ENCODE data around the gene CFAP74.

The CFAP74 gene

DNA sequence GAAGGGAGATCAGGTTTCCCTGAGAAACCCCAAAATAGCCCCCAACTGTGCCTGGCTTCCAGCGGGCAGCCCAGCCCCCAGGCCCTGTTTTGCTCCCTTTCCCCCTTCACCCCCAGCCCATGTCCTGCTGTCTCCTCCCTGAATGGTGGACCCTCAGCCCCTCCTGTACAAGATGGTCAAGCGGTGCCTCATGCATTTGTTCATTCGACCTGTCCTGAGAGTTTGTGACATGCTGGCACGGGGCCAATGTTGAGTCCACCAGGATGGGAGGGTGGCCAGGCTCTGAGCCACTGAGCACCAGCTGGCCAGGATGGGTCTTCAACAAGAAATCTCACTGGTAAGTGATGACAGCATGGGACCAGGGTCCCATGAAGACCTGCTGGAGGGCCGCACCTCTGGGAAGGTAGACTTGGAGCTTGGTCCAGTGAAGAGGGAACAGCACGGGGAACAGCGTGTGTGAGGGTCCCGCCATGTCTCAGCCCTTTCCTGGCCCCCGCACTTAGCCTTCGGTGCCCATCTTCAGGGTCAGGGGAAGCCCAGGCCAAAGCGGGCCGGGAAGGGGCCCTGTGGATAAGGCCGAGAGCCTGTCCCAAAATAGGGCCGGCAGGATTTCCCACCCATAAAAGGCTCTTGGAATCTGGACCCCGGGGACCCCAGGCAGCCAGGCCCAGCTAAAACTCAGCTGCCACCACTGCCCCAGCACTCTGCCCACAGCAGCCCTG lies 88.5 kb downstream of the CFAP74 start, which contains the start of gene CALML6:
Gene CALML6, plus strand, starts transcription at position 290 of the 722 bp plus-strand sequence. Its CDS starts 21 bp downstream, at position 311.
- DNase-seq: no peak

DNA sequence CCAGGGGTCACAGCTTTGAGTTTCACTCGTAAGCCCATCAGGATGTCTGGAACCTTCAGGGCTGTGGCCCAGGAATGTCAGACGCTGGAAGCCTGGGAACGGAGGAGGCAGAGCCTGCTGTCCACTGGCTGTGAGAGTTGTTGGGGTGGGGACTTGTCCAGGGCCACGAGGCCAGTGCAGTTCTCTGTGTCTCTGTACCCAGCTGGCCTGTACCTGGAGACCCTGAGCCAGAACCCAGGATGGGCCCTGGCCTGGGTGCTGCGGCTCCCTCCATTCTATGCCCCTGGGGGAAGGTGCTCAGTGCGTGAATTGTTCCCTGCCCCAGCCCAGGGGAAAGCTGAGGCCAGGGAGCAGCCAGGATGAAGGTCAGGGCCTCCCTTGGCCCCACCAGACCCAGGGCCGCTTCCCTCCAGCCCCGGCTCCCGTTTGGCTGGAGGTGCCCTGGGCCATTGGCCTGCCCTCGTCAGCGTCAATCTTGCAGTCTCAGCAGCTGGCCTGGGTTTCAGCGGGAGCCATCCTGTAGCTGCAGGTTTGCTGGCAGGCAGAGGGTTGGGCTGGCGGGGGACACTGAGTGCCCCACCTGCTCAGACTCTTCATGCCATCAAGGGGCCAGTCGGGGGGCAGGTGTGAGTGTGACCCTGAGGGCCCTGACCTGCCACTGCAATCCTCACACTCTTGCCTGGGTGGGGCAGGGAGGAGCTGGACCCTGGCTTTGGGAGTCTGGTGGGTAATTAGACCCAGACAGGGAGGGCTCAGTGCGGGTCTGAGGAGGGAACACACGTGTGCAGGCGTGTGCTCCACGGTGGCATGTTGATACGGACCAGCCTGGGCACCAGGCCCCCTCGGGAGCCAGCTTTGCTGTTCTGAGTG lies 89.2 kb downstream of the CFAP74 start:
- DNase-seq: no peak

DNA sequence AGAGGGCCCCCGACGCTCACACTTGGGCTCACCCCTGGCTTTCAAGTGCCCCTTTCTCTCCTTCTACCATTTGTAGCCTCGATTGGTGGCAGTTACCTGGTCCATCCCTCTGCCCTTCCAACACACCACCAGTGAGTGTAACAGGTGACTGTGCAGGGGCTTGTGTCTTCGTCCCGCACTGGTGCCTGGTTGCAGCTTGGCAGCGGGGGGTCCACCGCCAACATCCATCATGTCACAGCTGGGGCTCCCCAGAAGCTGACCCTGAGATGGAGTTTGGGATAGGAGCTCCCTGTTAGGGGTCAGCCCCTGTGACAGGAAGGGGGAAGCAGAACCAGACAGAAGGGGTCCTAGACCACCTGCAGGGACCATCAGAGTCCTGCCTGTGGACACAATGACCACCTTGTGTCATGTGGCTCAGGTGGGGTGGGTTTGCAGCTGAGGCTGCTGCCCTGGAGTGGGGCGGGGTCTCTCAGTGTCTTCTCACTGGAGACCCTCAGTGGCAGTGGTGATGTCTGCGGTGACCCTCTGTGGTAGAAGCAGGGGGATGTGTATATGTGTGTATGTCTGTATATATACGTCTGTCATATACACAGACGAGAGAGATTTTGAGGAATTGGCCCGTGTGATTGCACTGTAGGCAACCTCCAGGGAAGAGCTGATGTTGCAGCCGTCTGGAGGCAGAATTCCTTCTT lies 92.1 kb downstream of the CFAP74 start:
- DNase-seq: no peak

DNA sequence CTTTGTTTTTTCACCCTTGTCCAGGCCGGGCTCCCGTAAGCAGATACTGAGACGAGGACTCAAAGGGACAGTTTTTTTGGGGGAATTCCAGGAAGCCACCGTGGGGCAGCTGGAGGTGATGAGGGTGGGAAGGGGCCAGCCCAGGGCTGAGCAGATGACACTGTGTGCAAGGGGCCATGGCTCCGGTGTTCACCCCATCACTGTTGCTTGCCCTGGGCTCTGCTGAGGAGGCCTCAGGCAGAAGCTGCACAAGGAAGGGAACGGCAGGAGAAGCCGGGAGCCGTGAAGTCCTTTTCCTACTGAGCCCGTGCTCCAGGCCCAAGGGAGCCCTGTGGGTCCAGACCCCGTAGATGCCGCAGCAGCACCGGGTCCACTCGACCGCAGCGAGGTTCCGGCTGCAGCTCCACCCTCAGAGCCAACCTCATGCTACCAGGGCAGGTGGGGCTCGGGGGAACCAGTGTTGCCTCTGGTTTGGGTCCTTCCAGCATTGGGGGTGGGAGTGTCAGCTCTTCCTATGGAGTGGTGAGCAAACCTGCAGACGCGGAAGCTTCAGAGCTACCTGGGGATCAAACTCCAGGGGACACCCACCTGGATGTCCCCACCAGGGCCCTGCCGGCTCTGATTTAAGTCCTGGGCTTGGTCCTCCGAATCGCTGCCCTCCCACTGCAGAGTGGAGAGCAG lies 92.8 kb downstream of the CFAP74 start:
- no peak for DNase-seq

DNA sequence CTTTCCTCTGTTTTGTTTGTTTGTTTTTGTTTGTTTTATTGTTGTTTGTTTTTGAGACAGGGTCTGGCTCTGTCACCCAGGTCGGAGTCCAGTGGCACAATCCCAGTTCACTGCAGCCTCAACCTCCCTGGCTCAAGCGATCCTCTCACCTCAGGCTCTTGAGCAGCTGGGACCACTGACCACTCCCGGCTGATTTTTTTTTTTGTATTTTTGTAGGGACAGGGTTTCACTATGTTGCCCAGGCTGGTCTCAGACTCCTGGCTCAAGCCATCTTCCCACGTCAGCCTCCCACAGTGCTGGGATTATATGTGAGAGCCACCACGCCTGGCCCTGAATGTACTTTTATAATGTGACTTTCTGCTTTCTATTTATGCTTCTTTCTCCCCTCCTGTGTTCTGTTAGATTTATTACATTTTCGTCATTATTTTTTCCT lies 93.5 kb downstream of the CFAP74 start:
- DNase-seq: no peak

DNA sequence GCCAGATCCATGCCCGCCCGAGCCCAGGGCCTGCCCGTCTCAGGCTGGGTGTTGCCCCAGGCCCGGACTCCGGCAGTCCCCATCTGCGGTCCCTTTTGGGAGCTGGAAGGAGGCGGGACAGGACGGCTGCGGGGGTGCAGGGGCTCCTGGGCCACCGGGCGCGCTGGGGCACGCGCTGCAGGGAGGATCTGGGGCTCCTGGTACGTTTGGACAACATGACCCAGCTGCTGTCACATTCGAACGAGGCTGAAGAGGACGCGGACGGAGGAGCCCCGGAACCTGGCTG lies 95.1 kb downstream of the CFAP74 start:
- DNase-seq: no peak

DNA sequence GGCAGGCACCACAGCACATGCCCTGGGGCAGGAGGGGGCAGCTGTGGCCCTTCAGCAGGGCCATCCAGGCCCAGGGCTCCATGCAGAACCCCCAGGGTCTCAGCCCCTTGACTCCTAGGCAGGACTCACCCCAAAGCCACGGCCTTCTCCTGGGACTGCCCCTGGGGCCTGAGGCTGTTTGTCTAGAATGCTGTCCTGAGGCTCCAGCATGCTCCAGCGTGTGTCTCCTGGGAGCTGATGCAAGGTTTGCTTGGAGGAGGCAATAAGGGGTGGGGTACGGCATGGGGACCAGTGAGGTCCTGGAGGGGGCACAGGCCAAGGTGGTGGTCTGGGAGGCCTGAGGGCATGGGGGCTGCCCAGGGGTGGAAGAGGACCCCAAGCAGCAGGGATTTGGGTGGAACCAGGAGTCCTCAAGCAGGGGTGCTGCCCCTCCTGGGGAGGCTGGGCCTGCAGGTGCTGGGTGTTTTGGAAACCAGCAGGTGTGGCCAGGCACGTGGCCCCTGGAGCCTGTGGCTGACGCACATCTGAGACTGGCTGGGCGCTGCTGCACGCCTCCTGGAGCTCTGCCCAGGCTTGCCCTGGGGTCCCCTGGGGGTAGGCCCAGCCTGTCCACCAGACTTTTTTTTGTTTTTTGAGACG lies 96.4 kb downstream of the CFAP74 start:
- no peak for DNase-seq

DNA sequence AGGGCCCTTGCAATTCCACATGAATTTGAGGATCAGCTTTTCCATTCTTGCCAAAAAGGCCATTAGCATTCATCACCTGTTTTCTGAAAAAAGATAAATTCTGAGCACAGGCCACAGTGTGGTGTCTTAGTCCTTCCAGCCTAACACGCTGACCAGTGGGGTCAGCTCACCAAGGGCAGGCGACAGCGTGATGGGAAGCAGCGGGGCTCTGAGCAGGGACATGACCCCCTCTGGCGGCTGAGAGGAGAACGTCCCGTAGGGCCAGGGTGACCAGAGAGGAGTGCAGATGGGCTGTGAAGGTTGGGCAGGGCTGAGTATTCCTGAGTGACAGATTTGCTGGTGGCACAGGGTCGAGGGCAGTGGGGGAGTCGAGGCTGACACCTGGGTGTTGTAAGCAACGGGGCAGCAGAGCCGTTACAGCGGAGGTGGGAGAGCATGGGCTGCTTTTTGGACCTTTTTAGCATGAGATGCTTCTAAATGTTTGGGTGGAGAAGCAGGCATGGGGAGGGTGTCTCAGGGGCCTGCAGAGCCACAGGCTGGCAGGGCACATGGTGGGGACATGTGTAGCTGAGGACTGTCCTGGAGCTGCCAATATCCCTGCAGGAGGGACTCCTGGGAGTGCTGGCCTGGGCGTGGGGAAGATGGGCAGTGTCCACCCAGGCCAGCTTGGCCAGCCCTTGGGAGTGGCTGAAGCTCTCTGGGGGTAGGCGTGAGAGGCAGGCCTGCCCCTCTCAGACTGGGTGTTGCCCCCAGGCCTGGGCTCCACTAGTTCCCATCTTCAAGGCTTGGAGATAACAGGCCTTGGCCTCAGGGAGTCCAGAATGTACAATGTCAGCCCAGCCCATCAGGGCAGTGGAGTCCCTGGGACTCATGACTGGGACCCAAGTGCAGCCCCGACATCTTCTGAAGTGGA lies 97.1 kb downstream of the CFAP74 start:
- DNase-seq: peak; percentile 77

DNA sequence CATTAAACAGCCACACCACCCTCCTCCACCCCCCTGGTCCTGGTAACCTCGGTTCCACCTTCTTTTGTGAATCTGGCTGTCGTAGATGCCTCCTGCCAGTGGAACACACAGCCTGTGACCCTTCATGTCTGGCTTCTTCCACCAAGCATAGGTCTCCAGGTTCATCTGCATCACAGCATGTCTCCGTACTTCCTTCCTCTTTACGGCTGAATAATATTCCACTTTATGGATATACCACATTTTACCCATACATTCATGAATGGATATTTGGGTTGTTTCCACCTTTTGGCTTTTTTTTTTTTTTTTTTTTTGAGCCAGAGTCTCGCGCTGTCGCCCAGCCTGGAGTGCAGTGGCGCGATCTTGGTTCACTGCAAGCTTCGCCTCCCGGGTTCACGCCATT lies 100.4 kb downstream of the CFAP74 start:
- DNase-seq: no peak

DNA sequence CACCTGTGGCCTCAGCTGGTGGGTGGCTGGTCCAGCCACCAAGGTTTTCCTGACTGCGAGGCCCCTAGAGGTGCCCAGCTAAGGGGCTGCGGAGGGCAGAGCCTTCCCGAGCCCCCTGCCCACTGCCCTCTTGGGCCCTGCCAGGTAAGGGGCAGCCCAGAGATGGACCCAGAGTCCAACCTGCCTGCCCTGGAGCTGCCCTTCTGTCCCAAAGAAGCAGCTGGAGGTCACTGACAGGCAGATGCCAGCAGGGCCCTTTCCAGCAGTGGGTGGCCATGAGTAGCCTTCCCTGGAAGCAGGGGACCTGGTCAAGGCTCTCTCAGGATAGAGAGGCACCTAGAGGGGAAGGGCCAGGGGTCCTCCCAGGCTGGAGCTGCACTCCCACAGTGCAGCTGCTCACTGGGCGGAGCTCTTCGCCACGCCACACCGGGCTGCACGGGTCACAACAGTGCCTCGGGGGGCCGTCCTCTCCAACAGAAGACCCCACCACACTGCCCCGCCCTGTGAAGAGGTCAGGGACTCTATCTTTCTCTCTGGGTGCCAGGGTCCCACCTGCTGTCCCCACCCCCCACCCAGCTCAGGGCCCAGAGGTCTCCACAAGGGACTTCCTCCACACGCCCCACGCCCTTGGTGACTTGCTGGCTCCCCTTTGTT lies 101.8 kb downstream of the CFAP74 start:
- DNase-seq: no peak

DNA sequence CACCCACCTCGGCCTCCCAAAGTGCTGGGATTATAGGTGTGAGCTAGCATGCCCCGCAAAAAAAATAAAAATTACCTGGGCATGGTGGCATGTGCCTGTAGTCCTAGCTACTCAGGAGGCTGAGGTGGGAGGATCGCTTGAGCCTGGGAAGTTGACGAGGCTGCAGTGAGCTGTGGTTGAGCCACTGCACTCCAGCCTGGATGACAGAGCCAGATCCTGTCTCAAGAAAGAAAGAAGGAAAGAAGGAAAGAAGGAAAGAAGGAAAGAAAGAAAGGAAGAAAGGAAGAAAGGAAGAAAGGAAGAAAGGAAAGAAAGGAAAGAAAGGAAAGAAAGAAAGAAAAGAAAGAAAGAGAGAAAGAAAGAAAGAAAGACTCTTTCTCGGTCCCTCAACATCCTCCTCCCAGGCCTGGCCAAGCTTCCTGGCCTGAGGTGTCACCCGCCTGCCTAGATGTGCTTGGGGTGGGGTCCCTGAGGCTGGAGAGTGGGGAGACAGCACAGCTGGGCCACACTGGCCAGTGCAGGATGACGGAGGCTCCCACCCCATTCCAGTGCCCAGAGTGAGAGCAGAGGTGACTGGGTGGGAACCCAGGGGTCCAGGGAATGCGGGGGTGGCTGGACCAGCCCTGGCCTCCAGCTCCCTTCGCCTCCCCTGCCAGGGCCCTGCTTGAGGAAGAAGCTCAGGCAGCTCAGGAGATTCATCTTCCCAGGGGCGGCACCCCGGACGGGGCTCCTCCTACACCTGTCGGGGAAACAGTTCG lies 102.5 kb downstream of the CFAP74 start:
- no peak for DNase-seq

DNA sequence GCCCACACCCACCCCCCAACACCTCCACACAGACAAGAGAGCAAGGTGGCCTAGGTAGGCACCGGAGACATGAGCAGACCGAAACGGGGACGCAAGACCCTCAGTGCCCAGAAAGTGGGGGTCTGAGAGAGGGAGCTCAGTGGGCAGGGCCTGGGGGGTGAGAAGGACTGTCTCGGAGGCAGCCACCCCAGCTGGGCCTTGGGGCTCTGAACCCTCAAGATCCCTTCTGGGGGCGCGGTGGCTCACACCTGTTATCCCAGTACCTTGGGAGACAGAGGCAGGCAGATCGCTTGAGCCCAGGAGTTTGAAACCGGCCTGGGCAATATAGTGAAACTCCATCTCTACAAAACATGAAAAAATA lies 103.6 kb downstream of the CFAP74 start:
- no peak for DNase-seq

DNA sequence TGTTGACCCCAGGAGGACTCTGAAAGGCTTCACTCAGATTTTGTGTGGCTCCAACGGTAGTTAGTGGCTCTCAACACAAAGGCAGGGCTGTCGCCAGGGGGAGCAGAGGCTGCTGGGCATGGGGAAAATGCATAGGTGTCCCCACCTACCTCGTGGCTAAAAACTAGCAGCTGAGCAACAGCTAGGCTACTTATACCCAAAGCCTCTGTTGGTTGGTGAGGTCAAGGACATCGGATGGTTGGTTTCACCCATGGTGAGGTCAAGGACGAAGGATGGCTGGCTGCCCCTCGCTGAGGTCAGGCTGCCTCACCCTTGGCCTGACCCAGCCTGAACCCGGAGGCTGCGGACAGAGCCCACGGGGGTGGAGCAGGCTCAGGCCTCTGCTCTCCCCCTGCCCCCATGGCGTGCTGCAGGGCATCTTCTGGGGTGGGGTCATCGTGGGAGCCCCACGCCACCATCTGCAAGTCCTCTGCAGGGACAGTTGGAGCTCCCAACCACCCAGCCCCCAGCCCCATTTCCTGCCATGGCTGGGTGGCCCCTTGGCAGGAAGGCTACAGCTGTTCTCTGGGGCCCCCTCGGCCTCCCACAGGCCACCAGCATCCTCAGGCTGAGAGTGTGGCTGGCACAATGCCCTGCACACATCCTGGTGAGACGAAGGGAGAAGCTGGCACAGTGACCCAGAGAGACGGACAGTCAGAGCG lies 104.2 kb downstream of the CFAP74 start:
- no peak for DNase-seq

DNA sequence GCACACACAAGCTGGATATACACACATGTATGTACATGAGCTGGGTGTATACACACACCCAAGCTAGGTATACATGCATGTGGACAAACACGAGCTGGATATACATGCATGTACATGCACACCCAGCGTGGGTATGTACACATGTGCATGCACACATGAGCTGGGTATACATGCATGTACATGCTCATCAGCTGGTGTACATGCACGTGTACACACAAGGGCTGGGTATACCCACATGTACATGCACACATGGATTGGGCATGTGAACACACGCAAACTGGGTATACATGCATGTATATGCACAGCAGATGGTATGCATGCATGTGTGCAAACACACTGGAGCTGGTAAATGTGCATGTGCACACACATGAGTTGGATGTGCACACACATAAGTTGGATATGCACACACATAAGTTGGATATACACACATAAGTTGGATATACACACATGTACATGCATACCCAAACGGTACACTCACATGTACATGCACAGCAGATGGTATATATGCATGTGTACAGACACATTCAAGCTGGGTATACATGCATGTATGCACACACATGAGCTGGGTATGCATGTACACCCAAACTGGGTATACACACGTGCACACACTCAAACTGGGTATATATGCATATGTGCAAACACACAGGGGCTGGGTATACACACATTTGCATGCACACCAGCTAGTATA lies 105.2 kb downstream of the CFAP74 start:
- no peak for DNase-seq

DNA sequence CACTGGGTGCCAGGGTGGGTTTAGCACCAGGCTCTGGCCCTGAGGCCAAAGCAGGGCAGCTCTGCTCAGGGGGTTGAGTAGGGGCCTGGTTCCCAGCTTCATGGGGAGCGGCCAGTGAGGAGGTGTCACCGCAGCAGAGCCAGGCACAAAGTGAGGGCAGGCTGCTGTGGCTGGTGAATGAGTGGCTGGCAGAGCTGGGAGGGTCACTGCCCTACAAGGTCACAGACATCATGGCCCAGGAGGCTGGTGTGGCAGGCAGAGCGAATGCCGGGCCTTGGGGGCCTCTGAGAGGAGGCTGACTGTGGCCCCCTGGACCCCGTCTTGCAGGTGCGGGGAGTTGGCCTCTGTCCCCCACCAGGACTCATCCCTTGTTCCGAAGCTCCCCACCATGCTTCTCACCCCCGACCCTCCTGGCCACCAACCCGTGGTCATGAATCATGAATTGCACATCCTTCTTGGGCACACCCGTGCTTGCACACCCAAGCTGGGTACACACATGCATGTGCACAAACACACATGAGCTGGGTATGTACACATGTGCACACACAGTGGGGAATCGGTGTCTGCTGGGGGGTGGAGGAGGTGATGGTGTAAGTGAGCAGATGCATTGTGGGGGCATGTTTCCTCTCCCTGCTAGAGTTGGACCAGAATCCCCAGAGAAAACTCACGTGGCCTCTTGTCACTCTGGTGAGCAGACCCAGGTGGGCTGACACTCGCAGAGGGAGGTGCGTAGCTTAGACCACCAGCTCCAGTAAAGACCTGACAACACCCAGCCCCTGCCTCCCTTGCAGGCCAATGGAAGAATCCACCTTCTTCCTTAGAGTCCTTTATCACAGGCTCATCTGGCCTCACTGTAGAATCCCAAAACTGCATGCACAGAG lies 107.9 kb downstream of the CFAP74 start:
- no peak for DNase-seq

DNA sequence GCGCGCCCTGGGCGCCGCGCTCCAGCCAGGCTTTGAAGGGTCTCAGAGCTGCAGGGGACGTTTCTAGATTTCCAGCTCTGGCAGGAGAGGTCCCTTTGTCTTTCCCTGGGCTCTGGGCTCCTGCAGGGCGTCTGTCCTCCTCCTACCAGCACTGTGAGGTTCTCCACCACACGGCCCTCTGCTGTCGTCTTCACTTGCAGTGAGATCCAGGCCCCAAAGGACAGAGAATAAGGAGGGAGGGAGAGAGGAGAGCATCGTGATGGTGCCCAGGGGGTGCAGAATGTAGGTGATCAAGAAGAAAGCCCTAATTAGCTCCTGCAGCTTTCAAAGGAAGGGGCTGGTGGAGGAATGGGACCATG lies 108.5 kb downstream of the CFAP74 start:
- DNase-seq: no peak

DNA sequence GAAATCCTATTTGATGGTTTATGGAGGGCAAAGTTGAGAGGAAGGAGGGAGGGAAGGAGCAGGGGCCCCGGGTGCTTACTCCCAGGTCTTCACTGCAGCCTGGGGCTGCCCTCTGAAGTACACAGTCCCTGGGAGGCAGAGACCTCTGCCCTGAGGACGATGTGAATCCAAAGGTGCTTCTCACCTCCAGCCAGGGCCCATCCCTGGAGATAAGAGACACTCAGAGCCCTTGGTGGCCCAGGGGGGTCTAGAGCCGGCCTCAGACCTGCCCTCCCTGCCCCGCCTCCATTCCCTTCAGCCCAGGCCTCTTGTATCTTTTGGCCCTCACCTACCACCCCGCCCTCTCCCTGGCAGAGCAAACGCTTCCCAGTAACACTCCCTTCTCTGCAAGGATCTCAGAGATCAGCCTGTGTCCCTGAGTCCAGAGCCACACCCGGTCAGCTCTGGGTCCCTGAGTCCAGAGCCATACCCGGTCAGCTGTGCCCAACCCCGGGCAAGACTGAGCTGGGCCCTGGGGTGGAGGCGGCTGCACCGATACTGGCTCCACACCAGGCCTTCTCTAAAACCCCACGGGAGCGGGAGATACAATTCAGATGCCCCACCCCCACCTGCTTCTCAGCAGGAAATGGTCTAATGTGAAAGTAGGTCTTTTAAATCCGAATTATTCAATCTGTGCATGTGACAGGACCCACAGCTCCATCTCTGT lies 109.1 kb downstream of the CFAP74 start:
- DNase-seq: no peak

DNA sequence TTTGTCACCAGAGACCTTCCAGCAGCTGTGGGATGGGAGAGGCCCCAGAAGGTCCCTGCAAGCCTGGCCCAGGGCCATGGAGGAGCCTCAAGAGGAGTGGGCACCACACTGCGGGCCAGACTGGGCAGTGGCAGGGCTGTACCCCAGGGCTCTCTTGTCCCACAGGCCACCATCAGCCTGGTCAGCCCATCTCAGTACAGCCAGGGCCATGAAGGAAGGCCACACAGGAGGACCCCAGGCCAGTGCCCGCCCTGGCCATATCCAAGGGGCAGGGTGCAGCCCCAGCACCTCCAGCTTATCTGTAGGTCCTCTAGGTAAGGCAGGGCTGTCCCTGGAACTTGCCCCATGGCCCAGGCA lies 109.6 kb downstream of the CFAP74 start:
- DNase-seq: no peak
